NB4 (cell line): Measurements from ENCODE around the gene ODF4.

Experiments
- MYC ChIP-seq: IDR thresholded peaks from 2 replicates; pipeline ENCODE4 v1.6.1; 2011; ENCODE audit warnings: low read depth, low read length
- POLR2A ChIP-seq: IDR thresholded peaks from 2 replicates; pipeline ENCODE4 v1.6.1; 2011; ENCODE audit warnings: mild to moderate bottlenecking; ENCODE audit not compliant: insufficient read length; ENCODE audit errors: extremely low read depth
- TF ChIP-seq, protein P1 (sequence below): IDR thresholded peaks from one replicate; pipeline ENCODE4 v1.5.1; 2012; ENCODE audit warnings: low read depth, low read length

- no peak for TF ChIP-seq POLR2A
- TF ChIP-seq, protein P1, sequence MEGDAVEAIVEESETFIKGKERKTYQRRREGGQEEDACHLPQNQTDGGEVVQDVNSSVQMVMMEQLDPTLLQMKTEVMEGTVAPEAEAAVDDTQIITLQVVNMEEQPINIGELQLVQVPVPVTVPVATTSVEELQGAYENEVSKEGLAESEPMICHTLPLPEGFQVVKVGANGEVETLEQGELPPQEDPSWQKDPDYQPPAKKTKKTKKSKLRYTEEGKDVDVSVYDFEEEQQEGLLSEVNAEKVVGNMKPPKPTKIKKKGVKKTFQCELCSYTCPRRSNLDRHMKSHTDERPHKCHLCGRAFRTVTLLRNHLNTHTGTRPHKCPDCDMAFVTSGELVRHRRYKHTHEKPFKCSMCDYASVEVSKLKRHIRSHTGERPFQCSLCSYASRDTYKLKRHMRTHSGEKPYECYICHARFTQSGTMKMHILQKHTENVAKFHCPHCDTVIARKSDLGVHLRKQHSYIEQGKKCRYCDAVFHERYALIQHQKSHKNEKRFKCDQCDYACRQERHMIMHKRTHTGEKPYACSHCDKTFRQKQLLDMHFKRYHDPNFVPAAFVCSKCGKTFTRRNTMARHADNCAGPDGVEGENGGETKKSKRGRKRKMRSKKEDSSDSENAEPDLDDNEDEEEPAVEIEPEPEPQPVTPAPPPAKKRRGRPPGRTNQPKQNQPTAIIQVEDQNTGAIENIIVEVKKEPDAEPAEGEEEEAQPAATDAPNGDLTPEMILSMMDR, result no peak
- TF ChIP-seq MYC, result no peak
Observed at GRCh38 chr17:8368193-8368592, 28.6 kb downstream of the ODF4 start.
